GM11168 (cell line): ENCODE measurements around the gene LYRM9.
"Not testable (repeated sequence)": the region's sequence is repeated elsewhere in the genome, so short reads cannot be mapped to it uniquely, and the experiment has no call there.

Source experiments
- in situ Hi-C: fragments of 300-500 bp; cut with MboI; formaldehyde crosslinking; loops from one replicate; pipeline ENCODE4 v1.12.0; 2022; ENCODE audit warnings: low sequenced_read_pairs; ENCODE audit not compliant: unreplicated experiment

LYRM9 gene

DNA sequence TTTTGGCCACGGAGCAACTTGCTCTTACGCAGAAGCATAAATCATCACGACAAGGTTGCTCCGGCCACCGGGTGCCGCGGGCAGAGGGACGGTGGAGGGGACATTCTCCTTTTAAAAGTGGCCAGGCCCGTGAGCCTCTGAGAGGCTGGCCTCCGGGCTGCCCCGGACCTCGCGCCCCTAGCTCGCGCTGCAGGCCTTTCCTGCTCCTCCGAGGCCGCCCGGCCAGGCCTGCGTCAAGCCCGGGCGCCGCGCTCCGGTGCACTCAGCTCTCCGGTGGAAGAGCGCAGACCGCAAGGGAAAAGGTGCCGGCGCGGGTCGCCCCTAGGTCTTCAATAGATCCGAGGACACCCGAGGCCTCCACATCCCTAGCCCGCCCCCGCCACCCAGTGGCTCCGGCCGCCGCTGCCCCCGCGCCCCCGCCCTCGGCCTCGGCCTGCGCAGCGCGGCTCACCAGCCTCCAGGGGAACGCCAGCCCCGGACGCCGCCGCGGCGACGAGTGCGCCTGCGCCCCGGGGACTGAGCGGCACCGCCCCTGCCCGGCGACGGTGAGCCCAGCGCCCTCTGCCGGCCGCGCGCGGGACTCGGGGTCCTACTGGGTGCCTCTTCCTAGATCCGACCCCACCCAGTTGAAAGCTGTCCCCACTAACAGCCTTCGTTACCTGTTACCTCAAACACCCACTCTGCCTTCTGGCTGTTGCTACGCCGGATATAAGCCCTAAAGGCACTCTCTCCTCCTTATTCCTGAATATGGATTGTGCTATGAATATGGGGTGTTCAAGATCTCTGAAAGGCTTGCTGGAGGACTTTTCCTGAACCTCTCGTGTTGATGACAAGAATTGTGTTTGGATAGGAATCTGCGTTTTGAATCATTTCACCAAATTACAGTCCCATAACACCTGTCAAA lies at the start of gene LYRM9:
TSS of gene LYRM9 (minus strand) at position 500 of the 904 bp plus-strand sequence. CDS start 10,671 bp downstream, outside the sequence.
- in situ Hi-C loops: loop anchor here (10.0 to 25.0 kb wide), 2 partner anchors 231 to 362 kb away; no protein-coding TSS in a partner anchor

DNA sequence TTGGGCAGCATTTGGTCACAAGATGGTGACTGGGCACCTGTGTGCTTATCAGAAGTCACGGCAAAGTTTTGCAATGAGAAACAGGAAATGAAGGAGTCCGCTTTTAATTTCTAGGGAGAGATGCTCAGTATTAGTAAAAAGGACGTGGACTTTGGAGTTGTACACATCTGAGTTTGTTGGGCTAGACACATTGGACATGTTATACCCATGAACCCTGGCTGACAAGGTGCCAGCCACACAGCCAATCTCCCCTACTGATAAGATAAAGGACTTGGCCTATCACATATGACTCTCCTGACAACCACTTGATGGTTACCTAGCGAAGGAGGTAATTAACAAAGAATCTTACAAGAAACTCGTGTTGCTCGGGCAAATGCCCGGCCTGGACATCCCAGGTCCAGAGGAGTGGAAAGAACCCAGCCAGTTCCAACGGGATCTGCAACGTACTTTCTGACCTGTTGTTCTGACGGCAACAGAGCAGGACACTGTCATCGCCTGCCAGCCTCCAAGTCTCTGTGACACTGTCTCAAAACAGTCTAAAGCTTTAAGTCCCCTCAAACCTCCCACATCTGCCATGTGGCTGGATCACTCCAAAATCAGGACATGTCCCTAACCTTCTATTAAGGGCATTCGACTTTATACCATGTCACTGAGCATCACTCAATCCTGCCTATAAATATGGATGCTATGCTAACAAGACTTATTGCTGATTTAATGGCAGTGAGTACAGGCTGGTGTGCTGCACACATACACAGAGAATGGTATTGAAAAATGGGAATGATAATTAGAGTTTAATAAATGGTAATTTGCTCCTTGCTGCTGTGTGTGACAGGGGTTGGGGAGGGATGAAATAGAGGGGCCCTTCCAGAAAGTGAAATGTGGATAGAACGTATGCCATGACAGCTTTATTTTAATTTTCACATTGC lies 47.6 kb upstream of the LYRM9 start:
- in situ Hi-C loops: no loop called here

DNA sequence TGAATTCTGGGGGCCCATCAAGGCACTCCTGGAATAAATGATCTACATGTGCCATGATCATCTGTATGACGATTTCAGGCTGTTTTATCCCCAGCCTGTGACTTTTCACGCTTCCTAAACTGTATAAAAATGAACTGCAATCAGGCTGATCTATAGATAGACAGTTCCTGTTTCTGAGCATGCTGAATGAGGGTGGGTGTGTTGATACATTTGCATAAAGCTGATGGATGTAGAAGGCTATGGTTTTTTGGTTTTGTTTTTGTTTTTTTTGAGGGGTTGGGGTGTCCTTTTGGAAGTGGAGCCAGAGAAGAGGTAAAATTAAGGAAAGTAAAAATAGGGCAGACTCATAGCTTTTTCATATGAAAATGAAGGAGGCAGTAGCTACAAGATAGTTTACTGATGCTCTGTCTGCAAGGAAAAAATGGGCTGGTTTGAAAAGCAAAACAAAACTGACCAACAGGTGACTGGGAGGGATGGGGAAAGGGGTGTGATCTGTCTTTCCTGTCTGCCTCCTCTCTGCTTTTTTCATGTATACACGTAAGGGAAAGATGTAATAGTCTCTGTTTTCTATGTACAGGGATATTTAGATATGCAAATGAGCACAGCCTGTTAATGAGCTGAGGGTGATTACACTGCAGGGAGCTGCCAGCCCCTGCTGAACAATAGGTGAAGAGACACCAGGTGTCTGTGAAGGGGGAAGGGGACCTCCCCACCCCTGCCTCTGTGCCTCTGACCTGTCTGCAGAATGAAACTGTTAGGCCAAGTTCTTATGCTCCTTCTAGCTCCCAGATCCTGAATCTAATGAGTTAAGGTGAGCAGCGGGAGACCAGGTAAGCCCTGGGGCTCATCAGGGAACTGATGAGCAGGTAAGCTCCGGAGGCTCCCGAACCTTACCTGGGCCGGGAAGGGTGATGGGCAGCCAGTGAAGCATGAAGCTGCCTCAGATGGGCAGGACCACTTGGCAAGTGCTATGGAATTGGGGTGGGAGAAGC lies 46.6 kb upstream of the LYRM9 start:
- in situ Hi-C loops: no loop called here

- in situ Hi-C loops: no loop called here
Observed at GRCh38 chr17:27938864-27939263, 45.7 kb upstream of the LYRM9 start.

DNA sequence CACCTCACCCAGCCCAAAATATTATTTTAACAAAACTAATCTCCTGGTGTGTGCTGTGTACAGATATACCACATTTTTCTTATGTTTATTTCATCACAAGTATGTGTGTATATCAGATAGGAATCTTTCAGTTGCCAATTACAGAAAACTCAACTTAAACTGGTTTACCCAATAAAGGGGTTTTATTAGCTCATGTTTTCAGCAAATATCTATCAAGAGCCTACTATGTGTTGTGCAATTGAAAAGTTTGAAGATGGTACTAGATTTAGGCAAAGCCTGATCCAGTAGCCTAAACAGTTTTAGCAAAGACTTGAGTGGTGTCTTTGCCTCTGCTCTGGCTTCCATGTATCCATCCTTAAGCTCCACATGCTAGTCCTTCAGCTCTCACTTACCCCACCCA lies 45.1 kb upstream of the LYRM9 start:
- in situ Hi-C loops: no loop called here

DNA sequence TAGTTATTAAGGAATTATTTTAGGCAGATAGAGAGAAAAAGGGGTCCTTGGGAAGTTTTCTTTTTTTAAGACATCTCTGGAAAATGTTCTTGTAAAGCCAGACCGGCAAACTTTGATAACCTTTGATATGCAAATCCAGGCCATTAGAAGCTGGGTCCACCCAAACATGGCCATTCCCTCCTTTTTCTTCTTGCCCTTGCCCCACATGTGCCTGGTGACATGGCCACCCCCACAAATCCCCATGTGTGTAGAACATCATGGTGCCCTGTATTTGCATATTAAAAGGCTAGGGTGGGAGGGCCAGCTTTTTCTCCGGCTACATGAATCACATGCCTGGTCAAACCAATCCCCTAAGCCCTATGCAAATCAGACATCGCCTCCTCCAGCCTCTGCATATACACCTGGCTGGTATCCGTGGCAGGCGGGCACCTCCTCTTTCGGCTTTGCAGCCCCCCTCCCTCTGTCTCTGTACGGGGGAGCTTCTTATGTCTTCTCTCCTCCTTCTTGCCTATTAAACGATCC lies 43.9 kb upstream of the LYRM9 start:
- in situ Hi-C loops: no loop called here

DNA sequence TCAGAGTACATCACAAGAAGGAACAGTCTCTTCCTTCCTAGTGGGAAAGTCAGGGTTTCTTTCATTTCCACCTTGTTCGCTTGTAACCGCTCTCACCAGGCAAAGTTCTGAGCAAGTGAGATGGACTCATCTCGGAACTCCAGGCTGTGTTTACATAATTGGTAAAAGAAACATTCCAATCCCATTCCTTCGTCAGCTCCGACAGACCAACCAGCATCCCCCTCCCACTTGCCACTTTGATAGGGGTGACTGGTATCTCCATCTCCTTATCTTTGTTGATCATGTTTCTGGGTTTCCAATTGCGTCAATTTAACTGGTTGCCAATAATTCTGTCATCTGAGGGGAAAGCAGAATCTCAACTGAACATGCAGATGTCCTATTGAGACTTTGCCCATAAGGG lies 36.8 kb upstream of the LYRM9 start:
- in situ Hi-C loops: no loop called here

DNA sequence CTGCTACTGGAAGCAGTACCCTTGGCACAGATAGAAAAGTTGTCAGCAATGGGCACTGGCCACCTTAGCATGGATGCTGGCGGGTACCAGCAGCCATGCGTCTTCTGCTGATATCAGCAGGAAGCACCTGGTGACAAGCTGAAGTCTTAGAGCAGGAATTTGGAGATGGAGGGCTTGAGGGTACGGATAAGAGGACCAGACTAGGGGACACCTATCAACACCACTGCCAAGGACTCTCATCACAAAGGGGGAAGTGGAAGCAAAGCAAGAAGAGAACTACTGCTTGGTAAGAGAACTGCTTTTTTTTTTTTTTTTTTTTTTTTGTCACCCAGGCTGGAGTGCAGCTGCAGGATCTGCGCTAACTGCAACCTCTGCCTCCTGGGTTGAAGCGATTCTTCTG lies 35.4 kb upstream of the LYRM9 start:
- in situ Hi-C loops: no loop called here

DNA sequence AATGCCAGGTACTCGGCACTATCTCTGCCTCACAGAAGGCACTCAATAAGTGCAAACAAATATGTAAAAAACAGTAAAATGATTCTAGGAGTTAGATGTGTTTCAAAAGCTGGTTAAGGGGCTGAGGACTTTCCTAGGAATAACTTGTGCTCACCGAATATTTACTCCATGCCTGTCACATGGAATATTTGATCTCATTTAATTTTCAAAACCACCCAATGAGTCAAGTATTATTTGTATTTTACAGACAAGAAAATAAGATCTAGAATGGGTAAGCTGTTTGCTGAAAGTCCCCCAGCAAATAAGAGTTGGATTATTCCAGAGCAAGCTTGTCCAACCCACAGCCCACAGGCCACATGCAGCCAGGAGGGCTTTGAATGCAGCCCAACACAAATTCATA lies 34.6 kb upstream of the LYRM9 start:
- in situ Hi-C loops: no loop called here

- in situ Hi-C loops: no loop called here
Observed at GRCh38 chr17:27921599-27921998, 28.4 kb upstream of the LYRM9 start.

DNA sequence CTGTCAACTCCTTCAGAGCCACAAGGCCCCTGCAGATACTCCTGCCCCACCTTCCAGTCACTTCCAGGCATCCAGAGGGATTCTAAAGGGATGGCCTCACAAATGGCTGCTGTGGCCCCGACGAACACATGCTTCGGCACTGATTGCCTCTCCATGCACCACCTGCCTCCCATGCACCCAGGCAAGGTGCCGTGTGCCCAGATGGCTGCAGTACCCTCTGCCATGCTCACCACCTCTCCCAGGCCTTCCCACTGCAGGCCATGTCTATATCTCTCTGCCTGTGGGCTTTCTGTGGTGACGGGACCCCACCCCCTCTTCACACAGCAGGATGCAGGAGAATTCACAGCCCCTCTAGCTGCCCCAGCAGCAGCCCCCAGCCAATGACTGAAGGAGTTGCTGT lies 27.9 kb upstream of the LYRM9 start:
- in situ Hi-C loops: no loop called here

- in situ Hi-C loops: no loop called here
Observed at GRCh38 chr17:27920569-27920968, 27.4 kb upstream of the LYRM9 start.

GRCh38 chr17:27919079-27919478 lies 25.9 kb upstream of the LYRM9 start:
- in situ Hi-C loops: no loop called here

GRCh38 chr17:27918498-27918897 lies 25.3 kb upstream of the LYRM9 start:
- in situ Hi-C loops: no loop called here

DNA sequence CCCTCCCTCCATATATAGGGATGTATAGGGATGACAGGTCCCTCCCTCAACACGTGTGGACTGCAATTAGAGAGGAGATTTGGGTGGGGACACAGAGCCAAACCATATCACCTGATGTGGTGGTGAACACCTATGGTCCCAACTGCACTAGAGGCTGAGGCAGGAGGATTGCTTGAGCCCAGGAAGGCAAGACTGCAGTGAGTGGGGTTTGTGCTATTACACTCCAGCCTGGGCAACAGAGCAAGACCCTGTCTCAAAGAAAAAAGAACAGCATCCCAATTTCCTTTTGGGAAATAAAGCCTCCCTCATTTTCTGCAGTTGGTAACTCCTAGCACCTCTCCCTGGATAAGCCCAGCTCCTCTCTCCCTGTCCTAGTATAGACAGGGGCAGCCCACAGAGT lies 23.8 kb upstream of the LYRM9 start:
- in situ Hi-C loops: no loop called here

GRCh38 chr17:27915709-27916108 lies 22.5 kb upstream of the LYRM9 start:
- in situ Hi-C loops: no loop called here

DNA sequence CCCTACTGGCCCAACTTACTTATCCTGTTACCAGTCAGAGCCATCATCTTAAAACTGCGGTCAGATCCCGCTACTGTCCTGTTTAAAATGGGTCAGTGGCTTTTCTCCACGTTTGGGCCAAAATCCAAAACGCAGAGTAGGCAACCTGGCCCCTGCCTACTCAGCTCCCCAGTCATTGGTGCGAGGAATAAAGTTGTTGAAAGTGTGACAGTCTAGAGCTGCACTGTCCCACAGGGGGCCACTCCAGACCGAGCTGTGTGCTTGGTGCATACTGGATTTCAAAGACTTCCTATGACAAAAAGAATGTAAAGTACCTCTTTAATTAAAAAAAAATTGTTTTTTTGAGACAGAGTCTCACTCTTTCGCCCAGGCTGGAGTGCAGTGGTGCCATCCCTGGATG lies 21.2 kb upstream of the LYRM9 start:
- in situ Hi-C loops: no loop called here

GRCh38 chr17:27912964-27913363 lies 19.8 kb upstream of the LYRM9 start:
- in situ Hi-C loops: no loop called here

DNA sequence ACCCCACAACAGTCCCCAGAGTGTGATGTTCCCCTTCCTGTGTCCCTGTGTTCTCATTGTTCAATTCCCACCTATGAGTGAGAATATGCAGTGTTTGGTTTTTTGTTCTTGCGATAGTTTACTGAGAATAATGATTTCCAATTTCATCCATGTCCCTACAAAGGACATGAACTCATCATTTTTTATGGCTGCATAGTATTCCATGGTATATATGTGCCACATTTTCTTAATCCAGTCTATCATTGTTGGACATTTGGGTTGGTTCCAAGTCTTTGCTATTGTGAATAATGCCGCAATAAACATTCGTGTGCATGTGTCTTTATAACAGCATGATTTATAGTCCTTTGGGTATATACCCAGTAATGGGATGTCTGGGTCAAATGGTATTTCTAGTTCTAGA lies 19.1 kb upstream of the LYRM9 start:
- in situ Hi-C loops: not testable (repeated sequence)
